ENCODE measurements around the gene ZNF705A.
"Not testable (repeated sequence)": the region's sequence is repeated elsewhere in the genome, so short reads cannot be mapped to it uniquely, and the experiment has no call there.

The ZNF705A gene

DNA sequence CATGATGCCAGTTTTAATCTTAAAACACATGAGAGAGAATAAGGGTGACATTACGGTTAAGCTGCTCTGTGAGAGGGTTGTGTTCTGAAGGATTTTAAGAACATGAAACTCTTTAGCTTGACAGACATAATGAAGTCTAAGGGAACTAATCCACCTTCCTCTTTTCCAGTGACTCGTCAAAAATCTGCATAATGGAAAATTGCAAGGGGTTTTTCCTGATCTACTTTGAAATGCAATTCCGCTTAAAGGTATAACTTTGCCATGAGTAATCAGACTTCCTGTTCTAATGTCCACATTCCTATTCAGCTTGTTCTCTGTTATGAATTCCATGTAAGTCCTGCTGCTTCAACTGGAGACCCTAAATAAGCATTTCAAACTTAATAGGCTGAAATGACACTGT is at the start of gene ZNF705A:
TSS of gene ZNF705A (plus strand) at position 171 of the 400 bp plus-strand sequence. CDS start 15,611 bp downstream, outside the sequence.
- no peaks in the 10 kb centered on the region for H3K9me3 ChIP-seq (ENCODE audit: control insufficient read depth, insufficient read depth, low read depth, low read length)
- no peak within 1 kb of the TSS for H3K27ac ChIP-seq (ENCODE audit: low read depth, low read length)
- H3K4me1 ChIP-seq (ENCODE audit: control insufficient read depth, insufficient read depth, low read length), result 0 out of 2 replicates have a peak, but pooled peaks cover 3% of the 10 kb centered on the region
- no peaks in the 10 kb centered on the region for H3K27me3 ChIP-seq (ENCODE audit: control insufficient read depth, insufficient read depth, low read length)
- no peaks in the 10 kb centered on the region for H3K36me3 ChIP-seq (ENCODE audit: control insufficient read depth, insufficient read depth, low read length)
- no peak within 1 kb of the TSS for H3K4me3 ChIP-seq (ENCODE audit: low read depth, low read length)
- H3K9ac ChIP-seq (ENCODE audit: low read length), result no peak within 1 kb of the TSS

DNA sequence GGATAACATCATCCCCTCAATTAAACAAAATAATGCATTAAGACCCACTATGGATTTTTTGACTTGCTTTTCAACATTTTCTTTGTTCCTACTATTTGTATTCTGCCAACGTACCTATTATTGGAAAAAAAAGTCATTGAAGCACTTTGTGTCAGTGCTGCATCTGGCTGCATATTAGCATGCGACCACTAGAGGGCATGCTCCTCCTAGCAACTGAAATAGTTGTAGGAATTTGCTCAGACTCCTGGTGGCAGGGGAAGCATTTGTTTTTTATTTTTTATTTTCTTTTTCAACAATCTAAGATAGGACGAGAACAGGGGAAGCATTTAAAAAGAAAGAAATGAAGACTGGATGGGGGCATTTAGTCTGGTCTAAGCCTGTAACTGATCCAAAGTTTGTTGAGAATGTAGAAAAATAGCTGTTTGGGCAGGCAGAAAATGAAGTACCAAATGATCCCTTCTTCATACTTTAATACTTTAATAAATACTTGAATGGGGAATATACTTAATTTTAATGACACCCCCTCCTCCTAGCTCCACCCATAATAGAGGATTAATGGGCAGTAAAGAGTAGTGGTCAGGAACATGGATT is 47.9 kb upstream of the ZNF705A start:
- H3K27me3 ChIP-seq (ENCODE audit: control insufficient read depth, insufficient read depth, low read length), result no peaks in the 10 kb centered on the region
- no peak overlapping the region for H3K9ac ChIP-seq (ENCODE audit: low read length)
- H3K4me1 ChIP-seq (ENCODE audit: control insufficient read depth, insufficient read depth, low read length), result no peaks in the 10 kb centered on the region
- no peaks in the 10 kb centered on the region for H3K36me3 ChIP-seq (ENCODE audit: control insufficient read depth, insufficient read depth, low read length)
- no peak overlapping the region for H3K27ac ChIP-seq (ENCODE audit: low read depth, low read length)
- H3K9me3 ChIP-seq (ENCODE audit: control insufficient read depth, insufficient read depth, low read depth, low read length), result peaks cover 7% of the 10 kb centered on the region
- no peak overlapping the region for H3K4me3 ChIP-seq (ENCODE audit: low read depth, low read length)

DNA sequence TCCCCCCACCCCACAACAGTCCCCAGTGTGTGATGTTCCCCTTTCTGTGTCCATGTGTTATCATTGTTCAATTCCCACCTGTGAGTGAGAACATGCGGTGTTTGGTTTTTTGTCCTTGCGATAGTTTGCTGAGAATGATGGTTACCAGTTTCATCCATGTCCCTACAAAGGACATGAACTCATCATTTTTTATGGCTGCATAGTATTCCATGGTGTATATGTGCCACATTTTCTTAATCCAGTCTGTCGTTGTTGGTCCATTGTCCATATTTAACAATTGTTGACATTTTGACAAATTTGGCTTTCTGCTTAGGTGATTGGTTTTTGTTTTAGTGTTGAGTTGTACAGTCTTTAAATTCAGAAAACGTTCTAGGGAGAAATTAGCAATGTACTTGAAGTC is 43.7 kb upstream of the ZNF705A start:
- not testable (repeated sequence) for H3K36me3 ChIP-seq (ENCODE audit: control insufficient read depth, insufficient read depth, low read length); H3K27ac ChIP-seq (ENCODE audit: low read depth, low read length); H3K27me3 ChIP-seq (ENCODE audit: control insufficient read depth, insufficient read depth, low read length); H3K4me3 ChIP-seq (ENCODE audit: low read depth, low read length); H3K9ac ChIP-seq (ENCODE audit: low read length); H3K4me1 ChIP-seq (ENCODE audit: control insufficient read depth, insufficient read depth, low read length); H3K9me3 ChIP-seq (ENCODE audit: control insufficient read depth, insufficient read depth, low read depth, low read length)

DNA sequence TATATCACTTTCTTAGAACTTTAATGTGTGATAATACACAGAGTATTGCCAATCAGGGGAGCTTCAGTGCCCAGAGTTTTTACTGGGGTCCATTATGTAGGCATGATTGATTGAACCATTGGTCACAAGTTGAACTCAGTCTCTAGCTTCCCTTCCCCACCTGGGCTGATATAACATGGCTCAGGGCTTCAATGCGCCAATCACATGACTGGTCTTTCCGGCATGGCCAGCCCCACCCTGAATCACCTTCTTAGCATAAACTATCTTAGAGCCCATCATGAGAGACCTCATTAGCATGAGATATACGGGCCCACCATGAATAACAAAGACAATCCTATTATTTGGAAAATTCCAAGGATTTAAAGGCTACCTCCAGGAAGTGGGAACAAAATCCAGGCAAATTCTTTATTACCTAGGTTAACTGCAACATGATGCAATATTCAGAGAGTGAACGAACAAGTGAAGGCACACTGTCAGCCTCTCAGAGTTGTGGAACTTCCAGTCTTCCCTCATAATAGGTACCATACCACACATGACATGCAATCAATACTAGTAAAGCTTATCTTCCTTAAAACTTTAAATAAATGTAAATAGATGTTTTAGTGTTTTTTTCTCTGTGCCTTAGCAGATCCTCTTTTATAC is 36.6 kb upstream of the ZNF705A start:
- no peak overlapping the region for H3K4me3 ChIP-seq (ENCODE audit: low read depth, low read length)
- H3K27ac ChIP-seq (ENCODE audit: low read depth, low read length), result no peak overlapping the region
- peaks cover 8% of the 10 kb centered on the region for H3K4me1 ChIP-seq (ENCODE audit: control insufficient read depth, insufficient read depth, low read length)
- H3K9ac ChIP-seq (ENCODE audit: low read length), result no peak overlapping the region
- H3K36me3 ChIP-seq (ENCODE audit: control insufficient read depth, insufficient read depth, low read length), result no peaks in the 10 kb centered on the region
- H3K27me3 ChIP-seq (ENCODE audit: control insufficient read depth, insufficient read depth, low read length), result no peaks in the 10 kb centered on the region
- no peaks in the 10 kb centered on the region for H3K9me3 ChIP-seq (ENCODE audit: control insufficient read depth, insufficient read depth, low read depth, low read length)

DNA sequence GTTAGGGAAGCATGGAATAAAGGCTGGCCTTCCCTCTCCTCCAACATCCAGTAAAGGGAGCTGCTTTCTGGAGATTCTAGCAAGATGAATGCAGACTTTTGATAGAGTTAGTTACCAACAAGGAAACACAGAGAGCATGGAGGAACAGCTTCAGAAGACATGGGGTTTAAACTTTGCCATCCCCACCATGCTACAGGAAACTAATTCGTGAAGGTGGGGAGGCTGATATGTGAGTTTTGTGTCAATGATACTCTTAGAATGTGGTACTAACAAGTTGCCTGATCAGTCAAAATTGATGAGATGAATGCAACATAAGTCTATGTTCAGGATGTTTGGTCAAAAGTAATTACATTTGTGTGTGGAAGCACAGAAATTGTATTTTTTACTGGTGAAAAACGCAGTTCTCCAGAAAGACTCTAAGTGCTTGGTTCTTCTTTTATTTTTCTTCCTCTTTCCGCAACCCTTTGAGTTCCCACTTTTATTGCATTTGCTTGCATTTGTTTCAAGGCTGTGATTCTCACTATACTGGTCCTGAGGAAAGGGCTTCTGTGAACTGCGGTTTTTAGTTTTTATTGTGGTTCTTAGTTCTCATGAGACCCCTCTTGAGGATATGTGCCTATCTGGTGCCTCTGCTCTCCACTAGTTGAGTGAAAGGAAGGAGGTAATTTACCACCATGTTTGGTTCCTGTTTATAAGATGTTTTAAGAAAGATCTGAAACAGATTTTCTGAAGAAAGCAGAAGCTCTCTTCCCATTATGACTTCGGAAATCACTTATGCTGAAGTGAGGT is 33.5 kb upstream of the ZNF705A start, which contains the start of gene CLEC4A:
TSS of gene CLEC4A (plus strand) at position 494 of the 789 bp plus-strand sequence. CDS start at position 756, 262 bp downstream.
- H3K27ac ChIP-seq (ENCODE audit: low read depth, low read length), result no peak within 1 kb of the TSS
- H3K9me3 ChIP-seq (ENCODE audit: control insufficient read depth, insufficient read depth, low read depth, low read length), result no peaks in the 10 kb centered on the region
- H3K27me3 ChIP-seq (ENCODE audit: control insufficient read depth, insufficient read depth, low read length), result no peaks in the 10 kb centered on the region
- H3K4me3 ChIP-seq (ENCODE audit: low read depth, low read length), result no peak within 1 kb of the TSS
- H3K4me1 ChIP-seq (ENCODE audit: control insufficient read depth, insufficient read depth, low read length), result peaks cover 8% of the 10 kb centered on the region
- no peak within 1 kb of the TSS for H3K9ac ChIP-seq (ENCODE audit: low read length)
- H3K36me3 ChIP-seq (ENCODE audit: control insufficient read depth, insufficient read depth, low read length), result no peaks in the 10 kb centered on the region

DNA sequence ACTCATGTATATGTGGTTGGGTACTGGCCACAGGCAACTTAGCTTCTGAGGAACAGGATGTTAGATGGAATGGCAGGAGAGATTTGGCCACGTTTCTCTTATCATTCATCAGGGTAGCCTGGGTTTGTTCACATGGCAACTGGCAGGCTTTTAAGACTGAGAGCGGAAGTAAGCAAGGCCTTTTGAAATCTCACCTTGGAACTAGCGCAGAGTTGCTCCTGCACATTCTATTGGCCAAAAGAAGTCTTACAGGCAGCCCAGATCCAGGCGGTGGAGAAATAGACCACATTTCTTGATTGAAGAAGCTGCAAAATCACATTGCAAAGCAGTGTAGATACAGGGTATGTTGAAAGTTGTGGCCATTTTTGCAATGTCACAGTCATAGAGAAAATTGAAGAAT is 29.7 kb upstream of the ZNF705A start:
- Histone ChIP-seq H3K9me3 (ENCODE audit: control insufficient read depth, insufficient read depth, low read depth, low read length) (no peaks in the 10 kb centered on the region), H3K36me3 (ENCODE audit: control insufficient read depth, insufficient read depth, low read length) (no peaks in the 10 kb centered on the region), H3K4me3 (ENCODE audit: low read depth, low read length) (no peak overlapping the region)

DNA sequence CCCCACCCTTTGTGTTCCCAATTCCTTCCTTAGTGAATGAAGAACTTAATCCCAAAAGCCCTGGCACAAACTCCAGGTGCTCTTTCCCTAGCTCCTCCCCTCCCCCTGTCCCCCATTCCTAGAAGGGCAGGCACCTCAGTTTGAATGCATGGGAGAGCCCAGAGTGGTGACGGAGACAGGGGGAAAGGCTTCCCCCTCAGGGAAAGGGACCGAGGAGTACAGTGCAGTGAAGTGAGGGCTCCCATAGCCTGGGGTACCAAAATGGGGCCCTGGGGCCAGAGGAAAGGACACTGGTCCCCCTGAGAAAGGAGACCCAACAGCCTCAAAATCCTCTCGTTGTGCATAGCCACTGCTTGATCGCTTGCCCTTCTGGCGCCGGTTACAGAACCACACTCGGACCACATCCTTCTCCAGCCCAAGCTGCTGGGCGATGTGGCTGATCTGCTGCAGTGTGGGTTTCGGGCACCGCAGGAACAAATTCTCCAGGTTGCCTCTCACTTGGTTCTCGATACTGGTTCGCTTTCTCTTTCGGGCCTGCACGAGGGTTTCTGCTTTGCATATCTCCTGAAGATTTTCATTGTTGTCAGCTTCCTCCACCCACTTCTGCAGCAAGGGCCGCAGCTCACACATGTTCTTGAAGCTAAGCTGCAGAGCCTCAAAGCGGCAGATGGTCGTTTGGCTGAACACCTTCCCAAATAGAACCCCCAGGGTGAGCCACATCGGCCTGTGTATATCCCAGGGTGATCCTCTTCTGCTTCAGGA is 23.0 kb upstream of the ZNF705A start:
- H3K4me3 ChIP-seq (ENCODE audit: low read depth, low read length); H3K4me1 ChIP-seq (ENCODE audit: control insufficient read depth, insufficient read depth, low read length); H3K9me3 ChIP-seq (ENCODE audit: control insufficient read depth, insufficient read depth, low read depth, low read length); H3K27me3 ChIP-seq (ENCODE audit: control insufficient read depth, insufficient read depth, low read length); H3K36me3 ChIP-seq (ENCODE audit: control insufficient read depth, insufficient read depth, low read length); H3K9ac ChIP-seq (ENCODE audit: low read length); H3K27ac ChIP-seq (ENCODE audit: low read depth, low read length): not testable (repeated sequence)

More for the DNA sequence above, 29.7 kb upstream of the ZNF705A start:
- Histone ChIP-seq H3K27me3 (ENCODE audit: control insufficient read depth, insufficient read depth, low read length) (no peaks in the 10 kb centered on the region), H3K4me1 (ENCODE audit: control insufficient read depth, insufficient read depth, low read length) (no peaks in the 10 kb centered on the region), H3K9ac (ENCODE audit: low read length) (no peak overlapping the region), H3K27ac (ENCODE audit: low read depth, low read length) (no peak overlapping the region)

DNA sequence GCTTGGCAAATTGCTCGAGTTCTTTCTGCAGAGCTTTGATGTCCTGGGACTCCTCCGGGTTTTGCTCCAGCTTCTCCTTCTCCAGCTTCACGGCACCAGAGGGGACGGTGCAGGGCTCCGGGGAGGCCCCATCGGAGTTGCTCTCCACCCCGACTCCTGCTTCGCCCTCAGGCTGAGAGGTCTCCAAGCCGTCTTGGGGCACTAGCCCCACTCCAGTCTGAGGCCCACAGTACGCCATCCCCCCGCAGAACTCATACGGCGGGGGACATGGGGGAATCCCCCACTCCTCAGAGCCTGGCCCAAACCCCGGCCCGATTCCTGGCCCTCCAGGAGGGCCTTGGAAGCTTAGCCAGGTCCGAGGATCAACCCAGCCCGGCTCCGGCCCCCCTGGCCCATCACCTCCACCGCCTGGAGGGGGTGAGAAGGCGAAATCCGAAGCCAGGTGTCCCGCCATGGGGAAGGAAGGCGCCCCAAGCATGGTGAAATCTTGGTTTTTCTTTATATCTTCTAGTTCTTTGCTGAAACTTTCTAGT is 22.4 kb upstream of the ZNF705A start:
- not testable (repeated sequence) for H3K27ac ChIP-seq (ENCODE audit: low read depth, low read length); H3K9ac ChIP-seq (ENCODE audit: low read length); H3K4me1 ChIP-seq (ENCODE audit: control insufficient read depth, insufficient read depth, low read length); H3K27me3 ChIP-seq (ENCODE audit: control insufficient read depth, insufficient read depth, low read length); H3K36me3 ChIP-seq (ENCODE audit: control insufficient read depth, insufficient read depth, low read length); H3K9me3 ChIP-seq (ENCODE audit: control insufficient read depth, insufficient read depth, low read depth, low read length); H3K4me3 ChIP-seq (ENCODE audit: low read depth, low read length)

DNA sequence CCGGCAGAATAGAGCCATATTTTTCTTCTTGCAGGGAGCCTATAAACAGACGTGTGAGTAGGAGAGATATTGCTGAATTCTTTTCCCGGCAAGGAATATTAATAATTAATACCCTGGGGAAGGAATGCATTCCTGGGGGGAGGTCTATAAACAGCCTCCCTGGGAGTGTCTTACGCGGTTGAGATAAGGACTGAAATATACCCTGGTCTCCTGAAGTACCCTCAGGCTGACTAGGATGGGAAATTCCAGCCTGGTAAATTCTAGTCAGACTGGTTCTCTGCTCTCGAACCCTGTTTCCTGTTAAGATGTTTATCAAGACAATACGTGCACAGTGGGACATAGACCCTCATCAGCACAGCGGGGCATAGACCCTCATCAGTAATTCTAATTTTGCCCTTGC is 15.2 kb upstream of the ZNF705A start:
- H3K27me3 ChIP-seq (ENCODE audit: control insufficient read depth, insufficient read depth, low read length); H3K4me3 ChIP-seq (ENCODE audit: low read depth, low read length); H3K36me3 ChIP-seq (ENCODE audit: control insufficient read depth, insufficient read depth, low read length); H3K9ac ChIP-seq (ENCODE audit: low read length); H3K27ac ChIP-seq (ENCODE audit: low read depth, low read length): not testable (repeated sequence)
- Histone ChIP-seq H3K4me1 (ENCODE audit: control insufficient read depth, insufficient read depth, low read length) (peaks cover 13% of the 10 kb centered on the region), H3K9me3 (ENCODE audit: control insufficient read depth, insufficient read depth, low read depth, low read length) (peaks cover 22% of the 10 kb centered on the region)

DNA sequence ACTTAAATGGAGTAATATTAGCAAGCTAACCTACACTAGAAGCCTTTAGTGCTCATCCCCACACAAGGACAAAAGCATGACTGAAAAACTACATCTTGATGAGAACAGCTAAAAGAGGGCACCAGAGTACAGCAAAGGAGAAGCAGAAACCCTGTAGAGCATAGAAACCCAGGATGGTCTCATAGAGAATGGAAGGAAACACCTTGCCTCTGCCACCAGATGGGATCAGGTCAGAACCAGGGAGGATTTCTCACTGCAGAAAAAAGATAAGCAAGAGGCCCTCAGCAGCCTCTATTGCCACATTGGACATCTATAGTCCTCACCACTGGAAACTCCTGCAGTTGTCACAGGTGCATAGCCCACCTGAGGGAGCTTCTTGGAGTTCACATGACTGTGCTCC is 13.6 kb upstream of the ZNF705A start:
- Histone ChIP-seq H3K9me3 (ENCODE audit: control insufficient read depth, insufficient read depth, low read depth, low read length) (peaks cover 22% of the 10 kb centered on the region), H3K4me1 (ENCODE audit: control insufficient read depth, insufficient read depth, low read length) (peaks cover 15% of the 10 kb centered on the region), H3K27me3 (ENCODE audit: control insufficient read depth, insufficient read depth, low read length) (no peaks in the 10 kb centered on the region), H3K9ac (ENCODE audit: low read length) (no peak overlapping the region), H3K4me3 (ENCODE audit: low read depth, low read length) (no peak overlapping the region), H3K36me3 (ENCODE audit: control insufficient read depth, insufficient read depth, low read length) (no peaks in the 10 kb centered on the region), H3K27ac (ENCODE audit: low read depth, low read length) (no peak overlapping the region)
